Measurements from ENCODE around the gene SMIM22.

The SMIM22 gene

DNA sequence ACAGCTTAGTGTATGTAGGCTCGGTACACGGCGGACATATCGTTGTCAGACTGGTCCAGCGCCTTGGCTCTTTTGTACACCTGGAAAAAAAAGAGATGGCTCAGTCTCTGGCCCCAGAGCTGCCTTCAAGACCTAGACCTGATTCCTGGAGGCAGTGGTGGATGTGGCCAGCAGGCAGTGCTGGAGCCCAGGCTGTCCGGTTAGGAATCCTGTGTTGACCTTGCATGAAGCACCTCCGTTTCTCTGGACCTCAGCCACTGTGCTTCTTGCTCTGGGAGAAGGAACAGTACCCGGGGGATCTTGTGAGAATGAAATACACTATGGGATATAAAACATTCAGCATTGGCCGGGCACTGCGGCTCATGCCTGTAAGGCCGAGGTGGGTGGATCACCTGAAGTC is 10.1 kb downstream of the SMIM22 start:
- TF ChIP-seq CTCF (IDR thresholded peaks at IDR 0.05), result no peak

DNA sequence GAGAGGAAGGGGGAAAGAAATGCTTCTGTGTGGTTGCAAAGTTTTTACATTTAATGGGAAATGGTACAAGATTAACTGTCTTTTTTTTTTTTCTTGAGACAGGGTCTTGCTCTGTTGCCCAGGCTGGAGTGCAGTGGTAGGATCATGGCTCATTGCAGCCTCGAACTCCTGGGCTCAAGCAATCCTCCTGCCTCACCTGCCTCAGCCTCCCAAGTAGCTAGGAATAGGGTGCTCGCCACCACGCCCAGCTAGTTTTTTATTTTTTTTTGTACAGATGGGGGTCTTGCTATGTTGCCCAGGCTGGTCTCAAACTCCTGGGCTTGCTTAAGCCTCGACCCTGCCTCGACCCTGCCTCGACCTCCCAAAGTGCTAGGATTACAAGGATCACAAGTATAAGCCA is 11.1 kb downstream of the SMIM22 start:
- TF ChIP-seq CTCF (IDR thresholded peaks at IDR 0.05), result no peak

GRCh38 chr16:4811242-4811641 is 16.1 kb downstream of the SMIM22 start:
- TF ChIP-seq CTCF (IDR thresholded peaks at IDR 0.05), result no peak

GRCh38 chr16:4811773-4812172 is 16.6 kb downstream of the SMIM22 start:
- no peak for TF ChIP-seq CTCF (IDR thresholded peaks at IDR 0.05)

- TF ChIP-seq CTCF (IDR thresholded peaks at IDR 0.05), result no peak
These were observed 18.3 kb downstream of the SMIM22 start for GRCh38 chr16:4813251-4814003.

DNA sequence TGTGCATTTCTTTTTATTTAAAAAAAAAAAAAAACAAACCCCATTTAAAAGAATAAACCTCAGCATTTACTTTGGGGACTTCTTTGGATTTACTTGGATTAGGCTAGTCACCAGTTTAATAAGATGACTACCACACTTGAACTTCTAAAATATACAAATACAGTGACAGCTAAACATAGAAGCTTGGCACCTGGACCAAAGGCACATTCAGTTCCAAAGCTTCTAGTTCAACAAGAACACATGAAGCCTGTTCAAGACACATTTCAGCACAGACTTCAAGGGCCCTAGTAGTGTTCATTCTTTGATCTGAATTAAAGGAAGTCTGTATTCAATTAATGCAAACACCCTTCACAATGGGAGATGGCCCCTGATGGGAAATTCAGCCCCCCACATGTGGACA is 18.9 kb downstream of the SMIM22 start:
- no peak for TF ChIP-seq CTCF (IDR thresholded peaks at IDR 0.05)

DNA sequence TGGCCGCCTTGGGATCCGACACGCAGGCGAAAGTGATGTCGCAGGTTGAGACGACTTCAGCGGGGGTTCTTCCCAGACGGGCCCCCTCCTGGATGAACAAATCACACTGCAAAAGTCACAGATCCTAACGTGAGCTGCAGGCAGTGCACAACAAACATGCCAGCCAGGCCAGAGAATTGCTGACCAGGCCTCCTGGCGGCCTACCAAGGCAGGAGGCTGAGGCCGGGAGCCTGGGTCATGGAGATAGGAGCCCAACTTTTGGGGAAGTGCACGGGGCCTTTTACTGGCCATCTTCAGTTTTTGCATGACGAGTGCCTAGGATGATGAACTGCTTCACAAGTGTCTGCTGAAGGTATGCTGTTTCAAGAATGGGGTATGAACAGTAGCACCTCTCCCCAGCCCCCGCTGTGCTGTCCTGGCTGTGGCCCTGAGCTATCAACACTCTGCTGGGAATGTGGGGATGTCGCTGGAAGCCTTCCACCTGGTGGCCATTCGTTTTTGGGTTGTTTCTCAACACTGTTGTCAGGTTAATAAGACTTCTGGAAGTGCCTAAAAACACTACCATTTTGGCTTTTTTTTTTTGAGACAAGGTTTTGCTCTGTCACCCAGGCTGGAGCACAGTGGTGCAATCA is 19.5 kb downstream of the SMIM22 start:
- TF ChIP-seq CTCF (IDR thresholded peaks at IDR 0.05), result no peak

All from LNCAP (cell line).